MCF 10A (cell line): Measurements from ENCODE around the gene TCIRG1. TPM values are rescaled to one million over a fixed set of nuclear protein-coding genes. Genes with fewer than 3 reads are reported as not detected.

ENCODE experiments used
- BruUV-seq: library from RNA; stranded (reverse); fragments of 400-500 nt; replicated peaks from 2 replicates; lab custom pipeline; 2021; lab: Mats Ljungman, UMichigan
- CTCF ChIA-PET: fragments of 300-600 bp; sonication (Branson Sonifier 250); formaldehyde crosslinking; extraction: SDS; loops from one replicate; lab custom pipeline; 2021; ENCODE audit warnings: antibody characterized with exemption, inconsistent platforms; lab: Yijun Ruan, JAX
- POLR2A ChIA-PET: fragments of 300-600, 350-650 bp; sonication (Branson Sonifier 250); formaldehyde crosslinking; extraction: SDS; loops from one replicate; lab custom pipeline; 2020; ENCODE audit warnings: antibody characterized with exemption, inconsistent platforms; lab: Yijun Ruan, JAX
- DNase-seq: peaks from one replicate; pipeline ENCODE4 v3.0.0-alpha.2; 2018; ENCODE audit not compliant: unreplicated experiment
- H3K27ac Mint-ChIP-seq: one replicate; pipeline ENCODE4 v1.8.0; 2022; ENCODE audit warnings: mild to moderate bottlenecking, low read depth, mixed read lengths; ENCODE audit not compliant: unreplicated experiment
- H3K27me3 Mint-ChIP-seq: one replicate; pipeline ENCODE4 v1.8.0; 2022; ENCODE audit warnings: mixed read lengths; ENCODE audit not compliant: insufficient read depth, unreplicated experiment
- H3K36me3 Mint-ChIP-seq: one replicate; pipeline ENCODE4 v1.8.0; 2022; ENCODE audit warnings: mild to moderate bottlenecking, moderate library complexity, mixed read lengths; ENCODE audit not compliant: insufficient read depth, unreplicated experiment
- H3K4me1 Mint-ChIP-seq: one replicate; pipeline ENCODE4 v1.8.0; 2022; ENCODE audit warnings: mixed read lengths; ENCODE audit not compliant: insufficient read depth, unreplicated experiment
- H3K4me3 Mint-ChIP-seq: one replicate; pipeline ENCODE4 v1.8.0; 2022; ENCODE audit warnings: mild to moderate bottlenecking, moderate library complexity, mixed read lengths; ENCODE audit not compliant: unreplicated experiment
- H3K9me3 Mint-ChIP-seq: one replicate; pipeline ENCODE4 v1.8.0; 2022; ENCODE audit warnings: mixed read lengths; ENCODE audit not compliant: unreplicated experiment
- intact Hi-C: fragments of 100-400 bp; cut with micrococcal nuclease; formaldehyde crosslinking; loops from 2 replicates; pipeline ENCODE4 v1.14.1; 2022
- total RNA-seq: library from RNA; stranded (reverse); gene quantifications from 2 replicates; pipeline ENCODE4 v1.2.3, GENCODE V29; 2022
- TF ChIP-seq, protein P1 (sequence below): fragments of 200-600 bp; IDR thresholded peaks from one replicate; pipeline ENCODE4 v1.8.0; 2022; ENCODE audit warnings: antibody characterized with exemption, mild to moderate bottlenecking; ENCODE audit not compliant: unreplicated experiment

The TCIRG1 gene
- total RNA-seq, 1 experiment from 2014 or later = 12.3 TPM

DNA sequence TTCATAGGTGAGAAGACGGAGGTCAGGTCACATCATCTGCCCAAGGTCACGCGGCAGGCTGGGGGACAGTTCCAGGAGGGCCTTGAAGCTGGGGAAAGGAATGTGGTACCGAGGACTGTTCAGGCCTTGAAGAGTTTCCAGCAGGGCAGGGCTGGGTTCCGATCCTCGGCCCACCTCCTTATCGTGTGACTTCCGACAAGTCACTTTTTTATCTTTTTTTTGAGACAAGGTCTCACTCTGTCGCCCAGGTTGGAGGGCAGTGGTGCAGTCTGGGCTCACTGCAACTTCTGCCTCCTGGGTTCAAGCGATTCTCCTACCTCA, 7.7 kb upstream of the TCIRG1 start:
- POLR2A ChIA-PET = interaction anchor here (0.7 to 3.8 kb wide), 8 partner anchors 9 to 494 kb away, joined by 3 to 59 read pairs (median 4); partner anchors contain the start of genes ALDH3B1 and TCIRG1
- Mint-ChIP-seq H3K9me3 (no peaks in the 10 kb centered on the region), H3K4me1 (peaks cover 26% of the 10 kb centered on the region), H3K4me3 (peak overlapping the region; percentile 92), H3K27ac (peak overlapping the region; percentile 89), H3K27me3 (no peaks in the 10 kb centered on the region), H3K36me3 (peaks cover 38% of the 10 kb centered on the region)
- TSS peak; percentile 16 for BruUV-seq
- intact Hi-C loops = no loop called here
- no peak for DNase-seq
- TF ChIP-seq, protein P1, sequence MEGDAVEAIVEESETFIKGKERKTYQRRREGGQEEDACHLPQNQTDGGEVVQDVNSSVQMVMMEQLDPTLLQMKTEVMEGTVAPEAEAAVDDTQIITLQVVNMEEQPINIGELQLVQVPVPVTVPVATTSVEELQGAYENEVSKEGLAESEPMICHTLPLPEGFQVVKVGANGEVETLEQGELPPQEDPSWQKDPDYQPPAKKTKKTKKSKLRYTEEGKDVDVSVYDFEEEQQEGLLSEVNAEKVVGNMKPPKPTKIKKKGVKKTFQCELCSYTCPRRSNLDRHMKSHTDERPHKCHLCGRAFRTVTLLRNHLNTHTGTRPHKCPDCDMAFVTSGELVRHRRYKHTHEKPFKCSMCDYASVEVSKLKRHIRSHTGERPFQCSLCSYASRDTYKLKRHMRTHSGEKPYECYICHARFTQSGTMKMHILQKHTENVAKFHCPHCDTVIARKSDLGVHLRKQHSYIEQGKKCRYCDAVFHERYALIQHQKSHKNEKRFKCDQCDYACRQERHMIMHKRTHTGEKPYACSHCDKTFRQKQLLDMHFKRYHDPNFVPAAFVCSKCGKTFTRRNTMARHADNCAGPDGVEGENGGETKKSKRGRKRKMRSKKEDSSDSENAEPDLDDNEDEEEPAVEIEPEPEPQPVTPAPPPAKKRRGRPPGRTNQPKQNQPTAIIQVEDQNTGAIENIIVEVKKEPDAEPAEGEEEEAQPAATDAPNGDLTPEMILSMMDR = no peak
- CTCF ChIA-PET = interaction anchor here (1.2 to 1.9 kb wide), 2 partner anchors 21 to 23 kb away, joined by 4 to 10 read pairs; partner anchors contain the start of gene ALDH3B1

DNA sequence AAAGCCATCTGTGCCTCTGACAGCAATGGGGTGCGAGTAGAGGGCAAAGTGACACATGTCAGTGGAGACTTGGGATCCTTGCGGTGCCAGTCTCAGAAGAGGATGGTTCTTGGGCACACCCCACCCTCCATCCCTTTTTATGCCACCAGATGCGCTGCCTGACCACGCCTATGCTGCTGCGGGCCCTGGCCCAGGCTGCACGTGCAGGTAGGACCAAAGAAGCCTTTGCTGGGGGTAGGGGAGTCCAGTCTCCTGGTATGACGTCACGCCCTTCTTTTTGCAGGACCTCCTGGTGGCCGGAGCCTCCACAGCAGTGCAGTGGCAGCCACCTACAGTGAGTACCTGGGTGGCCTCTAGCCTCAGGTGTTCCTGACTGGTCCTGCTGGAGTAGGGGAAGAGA, 6.8 kb upstream of the TCIRG1 start:
- Mint-ChIP-seq H3K27ac (peak overlapping the region; percentile 89), H3K4me1 (peaks cover 26% of the 10 kb centered on the region), H3K36me3 (peaks cover 30% of the 10 kb centered on the region), H3K4me3 (peak overlapping the region; percentile 92), H3K27me3 (no peaks in the 10 kb centered on the region), H3K9me3 (no peaks in the 10 kb centered on the region)
- TF ChIP-seq, protein P1 = no peak
- intact Hi-C loops = no loop called here
- POLR2A ChIA-PET = interaction anchor here (1.2 to 3.8 kb wide), 3 partner anchors 8 to 178 kb away, joined by 4 to 59 read pairs (median 4); partner anchors contain the start of gene TCIRG1
- CTCF ChIA-PET = interaction anchor here (0.6 to 1.9 kb wide), 3 partner anchors 22 to 376 kb away, joined by 4 to 10 read pairs (median 4); partner anchors contain the start of gene ALDH3B1
- DNase-seq = no peak
- BruUV-seq = no TSS peak

DNA sequence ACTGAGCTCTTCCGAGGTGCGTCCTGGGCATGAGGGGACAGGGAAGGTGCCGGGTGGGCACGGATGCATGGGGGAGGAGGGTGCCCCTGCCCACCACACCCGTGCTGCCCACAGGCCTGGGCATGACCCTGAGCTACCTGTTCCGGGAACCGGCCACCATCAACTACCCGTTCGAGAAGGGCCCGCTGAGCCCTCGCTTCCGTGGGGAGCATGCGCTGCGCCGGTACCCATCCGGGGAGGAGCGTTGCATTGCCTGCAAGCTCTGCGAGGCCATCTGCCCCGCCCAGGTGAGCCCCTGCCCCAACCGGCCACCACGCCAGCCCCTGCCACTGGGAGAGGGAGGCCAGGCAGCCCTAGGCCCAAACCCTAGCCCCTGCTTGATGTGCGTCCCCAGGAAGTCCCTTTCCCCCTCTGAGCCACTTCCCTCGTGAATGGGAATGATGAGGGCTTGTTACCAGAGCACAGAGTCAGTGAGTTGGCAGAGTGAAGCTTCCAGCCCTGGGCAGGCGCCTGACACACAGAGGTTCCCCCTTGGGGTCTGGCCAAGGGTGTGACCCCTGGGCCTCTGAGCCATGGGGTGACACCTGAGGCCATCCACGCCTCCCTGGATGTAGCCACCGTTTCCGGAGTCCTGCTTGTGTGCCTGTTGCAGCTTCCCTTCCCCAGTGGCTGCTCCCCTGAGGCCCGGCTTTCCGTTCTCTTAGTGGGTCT, 5.7 kb upstream of the TCIRG1 start:
- no peaks in the 10 kb centered on the region for H3K27me3 Mint-ChIP-seq
- H3K27ac Mint-ChIP-seq = no peak overlapping the region
- DNase-seq = no peak
- peaks cover 22% of the 10 kb centered on the region for H3K4me1 Mint-ChIP-seq
- intact Hi-C loops = no loop called here
- peaks cover 27% of the 10 kb centered on the region for H3K36me3 Mint-ChIP-seq
- ChIA-PET CTCF (interaction anchor here (0.7 kb wide), 1 partner anchor 8 kb away, joined by 3 read pairs; no protein-coding TSS in a partner anchor), POLR2A (no interaction called here)
- H3K4me3 Mint-ChIP-seq = no peak overlapping the region
- BruUV-seq = no TSS peak
- H3K9me3 Mint-ChIP-seq = no peaks in the 10 kb centered on the region
- TF ChIP-seq, protein P1 = no peak

DNA sequence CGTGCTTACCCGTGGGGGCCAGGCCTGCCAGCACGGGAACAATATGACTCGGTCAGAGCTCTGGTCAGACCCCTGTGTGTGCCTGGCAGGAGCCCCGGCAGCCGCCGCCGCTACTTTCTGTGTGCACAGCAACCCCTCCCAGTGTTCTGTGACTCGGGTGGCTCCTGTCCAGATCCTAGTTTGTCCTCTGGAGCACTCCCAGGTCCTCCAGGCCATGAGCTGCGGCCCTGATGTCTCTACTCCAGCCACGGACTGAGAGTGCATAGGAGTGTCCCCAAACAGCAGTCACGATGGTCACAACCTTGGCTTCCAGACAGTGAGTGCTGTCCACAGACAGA, 5.1 kb upstream of the TCIRG1 start:
- TF ChIP-seq, protein P1 = no peak
- Mint-ChIP-seq H3K4me1 (peaks cover 17% of the 10 kb centered on the region), H3K27me3 (no peaks in the 10 kb centered on the region), H3K4me3 (no peak overlapping the region), H3K36me3 (peaks cover 27% of the 10 kb centered on the region), H3K27ac (no peak overlapping the region), H3K9me3 (no peaks in the 10 kb centered on the region)
- intact Hi-C loops = no loop called here
- no TSS peak for BruUV-seq
- ChIA-PET POLR2A (no interaction called here), CTCF (no interaction called here)
- no peak for DNase-seq
